ENCODE data around the gene GNG5. TPM values are rescaled to one million over a fixed set of nuclear protein-coding genes. Genes with fewer than 3 reads are reported as not detected.

The GNG5 gene
- total RNA-seq, 1 experiment from 2014 or later = 108 TPM

DNA sequence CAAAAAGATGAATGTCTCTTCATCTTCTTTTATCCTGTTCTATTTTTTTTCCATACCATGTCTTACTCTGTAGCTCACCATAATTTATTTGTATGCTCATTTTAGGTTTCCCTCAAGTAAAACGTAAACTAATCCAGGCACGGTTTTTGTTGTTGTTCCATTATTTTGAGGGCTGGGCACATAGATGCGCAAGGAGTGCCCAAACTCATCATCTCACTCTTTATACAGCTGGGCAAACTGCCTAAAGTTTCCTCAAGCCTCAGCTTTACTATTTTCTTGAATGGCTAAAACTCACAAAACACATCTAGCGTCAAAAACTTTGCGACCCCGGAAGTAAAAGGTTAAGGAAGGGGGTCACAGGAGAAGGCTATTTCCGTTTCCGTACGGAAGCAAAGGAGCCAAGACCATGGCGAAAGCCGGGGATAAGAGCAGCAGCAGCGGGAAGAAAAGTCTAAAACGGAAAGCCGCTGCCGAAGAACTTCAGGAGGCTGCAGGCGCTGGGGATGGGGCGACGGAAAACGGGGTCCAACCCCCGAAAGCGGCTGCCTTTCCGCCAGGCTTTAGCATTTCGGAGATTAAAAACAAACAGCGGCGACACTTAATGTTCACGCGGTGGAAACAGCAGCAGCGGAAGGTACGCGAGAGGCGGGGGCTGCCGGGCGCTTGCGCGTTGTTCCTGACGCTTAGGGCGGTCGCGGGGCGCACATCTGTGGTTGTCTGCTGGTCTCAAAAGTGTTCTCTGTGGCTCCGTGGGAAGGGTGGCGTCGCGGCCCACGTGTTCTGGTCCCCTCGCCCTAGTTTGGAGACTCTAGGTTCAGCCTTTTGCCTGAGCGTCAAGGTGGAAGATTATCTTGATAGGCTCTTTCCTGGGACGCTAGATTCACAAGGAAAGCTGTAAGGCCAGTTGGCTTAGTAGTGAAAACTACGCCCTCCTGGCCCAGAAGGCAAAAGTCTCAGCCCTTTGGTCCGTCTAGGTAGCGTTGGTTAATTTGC lies 27.2 kb downstream of the GNG5 start, which contains the start of gene RPF1 (continued):
- TF ChIP-seq, protein P1, sequence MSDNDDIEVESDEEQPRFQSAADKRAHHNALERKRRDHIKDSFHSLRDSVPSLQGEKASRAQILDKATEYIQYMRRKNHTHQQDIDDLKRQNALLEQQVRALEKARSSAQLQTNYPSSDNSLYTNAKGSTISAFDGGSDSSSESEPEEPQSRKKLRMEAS (CRISPR knock-in tag; IDR thresholded peaks at IDR 0.05) = peak; percentile 84
- peak; percentile 78; the same call in 1 of the 2 replicates for TF ChIP-seq ARID4B (CRISPR knock-in tag; IDR thresholded peaks at IDR 0.05; ENCODE audit: borderline replicate concordance)
- TF ChIP-seq RORB (CRISPR knock-in tag; IDR thresholded peaks at IDR 0.05) = no peak
- TF ChIP-seq NR1H2 (CRISPR knock-in tag; IDR thresholded peaks at IDR 0.05) = no peak
- TF ChIP-seq CBFB (CRISPR knock-in tag; IDR thresholded peaks at IDR 0.05; ENCODE audit: low read depth) = no peak
- TF ChIP-seq, protein P2, sequence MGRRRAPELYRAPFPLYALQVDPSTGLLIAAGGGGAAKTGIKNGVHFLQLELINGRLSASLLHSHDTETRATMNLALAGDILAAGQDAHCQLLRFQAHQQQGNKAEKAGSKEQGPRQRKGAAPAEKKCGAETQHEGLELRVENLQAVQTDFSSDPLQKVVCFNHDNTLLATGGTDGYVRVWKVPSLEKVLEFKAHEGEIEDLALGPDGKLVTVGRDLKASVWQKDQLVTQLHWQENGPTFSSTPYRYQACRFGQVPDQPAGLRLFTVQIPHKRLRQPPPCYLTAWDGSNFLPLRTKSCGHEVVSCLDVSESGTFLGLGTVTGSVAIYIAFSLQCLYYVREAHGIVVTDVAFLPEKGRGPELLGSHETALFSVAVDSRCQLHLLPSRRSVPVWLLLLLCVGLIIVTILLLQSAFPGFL (CRISPR knock-in tag; IDR thresholded peaks at IDR 0.05; ENCODE audit: borderline replicate concordance) = no peak
- no peak for TF ChIP-seq SMAD4 (CRISPR knock-in tag; IDR thresholded peaks at IDR 0.05)
- TF ChIP-seq, protein P3, sequence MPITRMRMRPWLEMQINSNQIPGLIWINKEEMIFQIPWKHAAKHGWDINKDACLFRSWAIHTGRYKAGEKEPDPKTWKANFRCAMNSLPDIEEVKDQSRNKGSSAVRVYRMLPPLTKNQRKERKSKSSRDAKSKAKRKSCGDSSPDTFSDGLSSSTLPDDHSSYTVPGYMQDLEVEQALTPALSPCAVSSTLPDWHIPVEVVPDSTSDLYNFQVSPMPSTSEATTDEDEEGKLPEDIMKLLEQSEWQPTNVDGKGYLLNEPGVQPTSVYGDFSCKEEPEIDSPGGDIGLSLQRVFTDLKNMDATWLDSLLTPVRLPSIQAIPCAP (CRISPR knock-in tag; IDR thresholded peaks at IDR 0.05) = peak; percentile 60; the same call in 1 of the 2 replicates
- TF ChIP-seq, protein P4, sequence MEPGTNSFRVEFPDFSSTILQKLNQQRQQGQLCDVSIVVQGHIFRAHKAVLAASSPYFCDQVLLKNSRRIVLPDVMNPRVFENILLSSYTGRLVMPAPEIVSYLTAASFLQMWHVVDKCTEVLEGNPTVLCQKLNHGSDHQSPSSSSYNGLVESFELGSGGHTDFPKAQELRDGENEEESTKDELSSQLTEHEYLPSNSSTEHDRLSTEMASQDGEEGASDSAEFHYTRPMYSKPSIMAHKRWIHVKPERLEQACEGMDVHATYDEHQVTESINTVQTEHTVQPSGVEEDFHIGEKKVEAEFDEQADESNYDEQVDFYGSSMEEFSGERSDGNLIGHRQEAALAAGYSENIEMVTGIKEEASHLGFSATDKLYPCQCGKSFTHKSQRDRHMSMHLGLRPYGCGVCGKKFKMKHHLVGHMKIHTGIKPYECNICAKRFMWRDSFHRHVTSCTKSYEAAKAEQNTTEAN (CRISPR knock-in tag; IDR thresholded peaks at IDR 0.05) = no peak
- TF ChIP-seq STAT6 (CRISPR knock-in tag; conservative IDR thresholded peaks at IDR 0.05; ENCODE audit: low read depth) = no peak
- TF ChIP-seq GTF2I (CRISPR knock-in tag; conservative IDR thresholded peaks at IDR 0.05) = peak; percentile 44; the same call in 1 of the 2 replicates
- TF ChIP-seq CTCF (IDR thresholded peaks at IDR 0.05) = no peak
